Peyer's patch (tissue), 4 donors: ENCODE data around the gene SLC2A4RG.

Experiments used
- CTCF ChIP-seq, 6 experiments: fragments of 450-650 bp in 4 of 6; fragments of 200-600 bp in 2 of 6; sonication (generic) in 1 of 6; IDR thresholded peaks; one replicate each; pipeline ENCODE4 v1.5.1; 2017 to 2019; ENCODE audit warnings: antibody characterized with exemption in 6 of 6, mild to moderate bottlenecking in 3 of 6, moderate library complexity in 1 of 6
- POLR2A ChIP-seq, 2 donors: fragments of 450-650 bp; IDR thresholded peaks; one replicate each; pipeline ENCODE4 v1.5.1; 2017; ENCODE audit warnings: antibody characterized with exemption in 2 of 2, mild to moderate bottlenecking in 2 of 2, moderate library complexity in 2 of 2

GRCh38 chr20:63787749-63788148 is 48.2 kb downstream of the SLC2A4RG start:
- no peak for TF ChIP-seq CTCF (IDR thresholded peaks at IDR 0.05)
- TF ChIP-seq POLR2A (IDR thresholded peaks at IDR 0.05): no peak
